Caki2 (cell line): ENCODE results near the gene PNKP. TPM values are rescaled to one million over a fixed set of nuclear protein-coding genes. Genes with fewer than 3 reads are reported as not detected.

ENCODE experiments used
- DNase-seq: peaks from one replicate; pipeline ENCODE4 v3.0.0-alpha.2; 2015; ENCODE audit warnings: low read depth
- in situ Hi-C: cut with HindIII; loops from 2 replicates; pipeline ENCODE4 v1.10.0; 2016; ENCODE audit warnings: low sequenced_read_pairs, low pct_unique_long_range_greater_than_20kb, mixed read lengths
- total RNA-seq: library from RNA; depleted of rRNA; stranded (reverse); fragments of >200 nt; shearing (Covaris generic); gene quantifications from 2 replicates; pipeline ENCODE4 v1.2.3, GENCODE V29; 2014; ENCODE audit warnings: low replicate concordance

The PNKP gene
- total RNA-seq, 1 experiment from 2014 or later = 99.6 TPM

DNA sequence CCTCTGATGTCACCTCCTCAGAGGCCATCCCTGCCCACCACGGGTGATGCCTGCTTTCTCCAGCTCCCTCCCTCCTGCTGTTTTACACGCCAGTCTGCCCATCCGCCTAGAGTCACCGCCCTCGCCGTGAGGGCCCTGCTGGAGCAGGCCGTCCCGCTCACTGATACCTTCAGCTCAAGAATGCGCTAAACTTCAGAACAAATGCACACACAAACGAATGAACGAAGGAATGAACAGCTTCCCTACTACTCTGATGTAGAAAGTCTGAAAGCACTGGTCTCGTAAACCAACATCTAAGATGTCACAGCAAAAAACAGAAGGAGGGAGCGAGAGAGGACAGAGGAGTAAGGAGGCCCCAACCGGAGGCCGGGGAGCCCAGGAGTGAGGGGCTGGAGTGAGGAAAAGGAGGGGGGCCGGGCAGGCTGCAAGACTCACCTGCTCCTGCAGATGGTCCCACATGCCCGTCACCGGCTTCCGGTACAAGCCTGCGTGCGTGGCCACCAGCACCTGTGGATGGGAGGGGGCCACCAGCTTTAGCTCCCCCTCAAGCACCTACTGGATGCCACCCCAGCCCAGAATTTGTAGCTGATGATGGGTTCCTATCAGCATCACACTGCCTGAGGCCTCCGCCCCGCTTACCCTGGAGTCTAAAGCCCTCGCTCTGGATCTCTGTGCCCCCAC lies 4.0 kb downstream of the PNKP start:
- DNase-seq = no peak

DNA sequence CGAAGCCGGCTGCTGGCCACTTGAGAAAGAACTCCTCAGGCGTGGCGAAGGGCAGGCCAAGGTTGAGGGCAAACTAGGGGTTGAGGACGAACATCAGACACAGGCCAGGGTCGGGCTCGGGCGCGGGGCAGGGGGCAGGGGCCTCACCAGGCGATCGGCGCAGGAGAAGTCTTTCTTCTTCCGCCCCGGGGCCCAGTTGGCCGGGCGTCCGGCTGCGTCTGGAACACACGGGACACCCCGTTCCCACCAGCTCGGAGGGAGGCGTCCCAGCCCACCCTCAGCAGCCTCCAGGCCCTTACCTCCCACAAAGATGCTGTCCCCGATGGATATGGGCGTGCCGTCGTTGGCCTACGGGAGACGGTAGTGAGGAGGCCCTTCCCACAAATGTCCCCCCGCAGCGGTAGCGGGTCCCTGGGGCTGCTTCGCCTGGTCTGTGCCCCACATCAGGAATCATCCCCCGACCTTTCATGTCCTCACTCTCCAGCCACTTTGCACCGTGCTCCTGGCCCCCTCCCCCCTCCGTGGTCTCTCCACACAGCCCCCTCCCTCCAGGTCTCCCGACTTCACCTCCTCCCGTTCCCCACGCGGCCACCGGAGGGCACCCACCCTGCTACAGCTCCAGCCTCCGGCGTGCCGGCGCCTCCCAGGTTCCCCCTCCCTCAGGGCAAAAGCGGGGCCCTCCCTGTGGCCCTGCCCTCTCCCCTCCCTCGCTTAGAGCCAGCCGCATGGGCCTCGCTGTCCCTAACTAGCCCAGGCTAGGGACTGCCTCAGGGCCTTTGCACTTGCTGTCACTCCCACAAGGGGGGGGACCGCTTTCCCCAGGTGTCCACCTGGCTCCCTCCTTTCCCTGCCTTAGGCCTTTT lies 4.8 kb downstream of the PNKP start:
- no peak for DNase-seq
- in situ Hi-C loops = no loop called here

More for the DNA sequence above, 4.0 kb downstream of the PNKP start:
- in situ Hi-C loops = no loop called here

- in situ Hi-C loops = no loop called here
- DNase-seq = no peak
Observed at GRCh38 chr19:49861541-49862378, 5.6 kb downstream of the PNKP start.

DNA sequence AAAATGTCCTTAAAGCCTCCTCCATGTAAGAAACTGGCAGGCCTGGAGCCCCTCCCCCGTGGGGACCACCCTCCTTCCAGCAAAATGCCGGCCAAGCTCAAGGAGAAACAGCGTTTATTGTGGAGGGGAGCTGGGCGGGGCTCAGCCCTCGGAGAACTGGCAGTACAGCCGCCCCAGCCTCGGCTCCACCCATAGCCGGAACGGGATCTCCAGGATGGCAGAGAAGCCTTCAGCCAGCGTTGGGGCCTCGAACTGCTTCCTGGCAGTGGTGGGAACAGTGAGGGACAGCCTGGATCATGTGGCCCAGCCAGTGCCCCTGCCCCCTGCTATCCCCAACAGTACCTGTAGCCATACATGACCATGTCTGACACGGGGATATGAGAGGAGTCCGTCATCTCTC lies 6.3 kb downstream of the PNKP start:
- no peak for DNase-seq
- in situ Hi-C loops = no loop called here

- in situ Hi-C loops = no loop called here
- no peak for DNase-seq
Observed at GRCh38 chr19:49860336-49861102, 6.9 kb downstream of the PNKP start.

- in situ Hi-C loops = no loop called here
- DNase-seq = no peak
Observed at GRCh38 chr19:49859682-49860335, 7.6 kb downstream of the PNKP start.

GRCh38 chr19:49858088-49858985 lies 9.0 kb downstream of the PNKP start:
- no peak for DNase-seq

DNA sequence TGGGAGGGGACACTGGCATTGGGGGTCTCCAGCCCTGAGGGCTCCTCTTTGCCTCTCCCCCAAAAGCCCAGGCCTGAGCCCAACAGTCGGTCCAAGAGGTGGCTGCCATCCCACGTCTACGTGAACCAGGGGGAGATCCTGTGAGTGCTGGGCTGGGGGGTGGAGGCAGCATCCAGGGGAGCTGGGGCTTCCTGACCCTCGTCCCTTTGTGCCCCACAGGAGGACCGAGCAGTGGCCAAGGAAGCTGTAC lies 9.6 kb downstream of the PNKP start:
- in situ Hi-C loops = no loop called here
- DNase-seq = no peak

More at GRCh38 chr19:49858088-49858985, 9.0 kb downstream of the PNKP start:
- in situ Hi-C loops = no loop called here

DNA sequence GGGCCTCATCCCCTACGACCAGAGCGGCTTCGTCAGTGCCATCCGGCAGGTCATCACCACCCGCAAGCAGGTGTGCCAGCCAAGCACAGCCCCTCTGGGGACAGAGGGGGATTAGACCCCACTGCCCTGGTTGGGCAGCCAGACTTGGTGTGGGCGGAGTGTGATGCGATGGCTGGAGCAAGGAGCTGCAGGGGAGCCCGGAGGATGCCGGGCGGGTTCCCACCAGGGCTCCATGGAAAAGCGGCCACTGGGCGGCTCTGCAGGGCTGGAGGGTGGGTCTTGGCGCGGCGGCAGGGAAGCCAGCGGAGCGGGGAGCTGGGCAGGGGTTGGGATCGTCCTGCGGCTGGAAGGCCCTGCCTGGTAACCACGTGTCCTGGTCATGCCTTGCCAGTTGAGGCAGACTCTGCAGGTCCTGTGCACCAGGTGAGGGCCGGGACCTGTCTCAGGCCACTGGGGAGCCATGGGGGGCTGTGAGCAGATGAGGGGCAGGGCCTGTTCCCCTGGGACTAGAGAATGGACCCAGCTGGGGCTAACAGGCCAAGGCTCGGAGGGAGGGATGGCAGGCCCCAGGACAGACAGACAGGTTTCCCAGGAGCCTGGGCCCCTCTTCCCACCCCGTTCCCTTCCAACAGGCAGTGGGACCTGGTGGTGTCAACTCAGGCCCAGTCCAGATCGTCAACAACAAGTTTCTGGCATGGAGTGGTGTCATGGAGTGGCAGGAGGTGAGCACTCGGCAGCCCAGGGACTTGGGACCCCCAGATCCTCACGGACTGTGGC lies 10.1 kb downstream of the PNKP start:
- in situ Hi-C loops = no loop called here
- DNase-seq = no peak

- DNase-seq = no peak
- in situ Hi-C loops = no loop called here
Observed at GRCh38 chr19:49856574-49857021, 10.8 kb downstream of the PNKP start.

GRCh38 chr19:49855676-49856573 lies 11.5 kb downstream of the PNKP start:
- DNase-seq = no peak
- in situ Hi-C loops = no loop called here

- in situ Hi-C loops = no loop called here
- no peak for DNase-seq
Observed at GRCh38 chr19:49855277-49855675, 12.1 kb downstream of the PNKP start.

- no peak for DNase-seq
- in situ Hi-C loops = no loop called here
Observed at GRCh38 chr19:49854378-49855263, 12.8 kb downstream of the PNKP start.

DNA sequence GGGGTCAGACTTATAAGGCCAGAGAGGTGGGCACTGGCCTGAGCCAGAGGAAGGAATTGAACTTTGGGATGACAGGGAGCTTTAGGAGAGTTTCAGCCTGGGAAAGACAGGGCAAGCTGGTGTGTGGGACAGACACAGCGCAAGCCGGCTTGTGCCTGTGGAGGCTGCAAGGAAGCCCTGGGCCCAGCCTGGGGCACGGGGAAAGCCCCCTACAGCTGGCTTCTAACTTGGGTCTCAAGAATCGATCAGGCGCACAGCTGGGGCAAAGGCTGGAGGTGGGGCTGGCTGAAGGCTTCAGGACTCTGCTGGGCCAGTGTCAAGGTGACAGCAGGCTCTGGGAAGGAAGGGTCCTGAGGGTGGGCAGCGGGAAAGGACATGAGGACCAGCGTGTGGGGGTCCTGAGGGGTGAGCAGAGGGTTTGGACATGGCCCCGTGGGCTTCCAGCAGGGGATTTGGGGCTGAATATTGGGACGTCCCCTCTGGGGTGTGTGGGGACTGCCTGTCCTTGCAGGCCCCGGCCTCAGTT lies 13.5 kb downstream of the PNKP start:
- in situ Hi-C loops = no loop called here
- no peak for DNase-seq
